SK-N-SH (cell line): ENCODE results near the gene ATP6V0A1. TPM values are rescaled to one million over a fixed set of nuclear protein-coding genes. Genes with fewer than 3 reads are reported as not detected.
"Not testable (repeated sequence)": the region's sequence is repeated elsewhere in the genome, so short reads cannot be mapped to it uniquely, and the experiment has no call there.

ENCODE experiments used
- CTCF ChIA-PET: fragments of 300-600, 350-600 bp; formaldehyde crosslinking; extraction: SDS; loops from one replicate; lab custom pipeline; 2021; lab: Yijun Ruan, JAX
- POLR2A ChIA-PET: fragments of 350-600 bp; sonication (Branson Sonifier 250); formaldehyde crosslinking; extraction: SDS; loops from one replicate; lab custom pipeline; 2020; ENCODE audit warnings: antibody characterized with exemption, inconsistent platforms; lab: Yijun Ruan, JAX
- DNase-seq: peaks from one replicate; pipeline ENCODE4 v3.0.0; 2012
- H2AFZ ChIP-seq: fragments of 200-600 bp; sonication (generic); 2 replicates; pipeline ENCODE4 v1.8.1; 2016; ENCODE audit warnings: antibody characterized with exemption, mild to moderate bottlenecking, low read depth
- H3F3A ChIP-seq: fragments of 200-600 bp; sonication (generic); replicated peaks from 2 replicates; pipeline ENCODE3; 2016; ENCODE audit warnings: antibody characterized with exemption, mild to moderate bottlenecking; ENCODE audit not compliant: insufficient read depth
- H3K27ac ChIP-seq, 2 experiments: fragments of 200-500 bp in 1 of 2; fragments of 200-600 bp in 1 of 2; sonication (Bioruptor generic) in 1 of 2; sonication (generic), shearing (Covaris generic) in 1 of 2; 2 replicates each; pipeline versions ENCODE4 v1.5.1 to v1.6.1; 2014 to 2016; ENCODE audit warnings: low read depth in 2 of 2, inconsistent platforms in 1 of 2, low read length in 1 of 2, mild to moderate bottlenecking in 1 of 2, mixed read lengths in 1 of 2
- H3K27me3 ChIP-seq: fragments of 200-600 bp; sonication (generic), shearing (Covaris generic); 2 replicates; pipeline ENCODE4 v1.6.1; 2016; ENCODE audit warnings: mixed run types; ENCODE audit not compliant: insufficient read depth
- H3K36me3 ChIP-seq, 2 experiments: fragments of 200-500 bp in 1 of 2; fragments of 200-600 bp in 1 of 2; sonication (Bioruptor generic) in 1 of 2; sonication (generic) in 1 of 2; replicated peaks in 1 of 2; 2 replicates each; pipeline versions ENCODE3 to v1.5.1; 2014 to 2016; ENCODE audit warnings: low read length in 1 of 2, mild to moderate bottlenecking in 1 of 2; ENCODE audit not compliant: insufficient read depth in 2 of 2, control insufficient read depth in 1 of 2
- H3K4me1 ChIP-seq, 2 experiments: fragments of 200-500 bp in 1 of 2; fragments of 200-600 bp in 1 of 2; sonication (Bioruptor generic) in 1 of 2; sonication (generic), shearing (Covaris generic) in 1 of 2; 2 replicates each; pipeline versions ENCODE4 v1.5.1 to v1.6.1; 2014 to 2016; ENCODE audit warnings: low read depth in 1 of 2, low read length in 1 of 2, mixed run types in 1 of 2; ENCODE audit not compliant: insufficient read depth in 2 of 2, control insufficient read depth in 1 of 2
- H3K4me2 ChIP-seq: fragments of 200-600 bp; sonication (generic), shearing (Covaris generic); 2 replicates; pipeline ENCODE4 v1.6.1; 2017; ENCODE audit warnings: mixed run types
- H3K4me3 ChIP-seq, 2 experiments: fragments of 200-500 bp in 1 of 2; fragments of 200-600 bp in 1 of 2; sonication (Bioruptor generic) in 1 of 2; sonication (generic), shearing (Covaris generic) in 1 of 2; 2 replicates each; pipeline versions ENCODE4 v1.5.1 to v1.8.1; 2014 to 2016; ENCODE audit warnings: low read depth in 2 of 2, inconsistent platforms in 1 of 2, low read length in 1 of 2, mild to moderate bottlenecking in 1 of 2, mixed read lengths in 1 of 2, moderate library complexity in 1 of 2
- H3K79me2 ChIP-seq: fragments of 200-600 bp; sonication (generic); 2 replicates; pipeline ENCODE4 v1.8.1; 2017; ENCODE audit warnings: mild to moderate bottlenecking; ENCODE audit not compliant: insufficient read depth
- H3K9ac ChIP-seq: fragments of 200-600 bp; sonication (generic); 2 replicates; pipeline ENCODE4 v1.6.1; 2017; ENCODE audit warnings: mixed run types
- H3K9me2 ChIP-seq: fragments of 200-600 bp; sonication (generic); 2 replicates; pipeline ENCODE4 v1.6.1; 2017; ENCODE audit warnings: mixed run types
- H3K9me3 ChIP-seq: fragments of 200-600 bp; sonication (generic); 2 replicates; pipeline ENCODE4 v1.6.1; 2017; ENCODE audit warnings: mixed run types, mild to moderate bottlenecking, moderate library complexity
- H4K20me1 ChIP-seq: fragments of 200-600 bp; sonication (generic); 2 replicates; pipeline ENCODE4 v1.6.1; 2017; ENCODE audit warnings: mild to moderate bottlenecking, mixed run types; ENCODE audit not compliant: insufficient read depth
- CHD2 ChIP-seq: fragments of 150-350 bp; IDR thresholded peaks from 2 replicates; pipeline ENCODE4 v1.6.1; 2018; ENCODE audit warnings: low read length; ENCODE audit not compliant: partially characterized antibody
- FOXM1 ChIP-seq: IDR thresholded peaks from 2 replicates; pipeline ENCODE4 v1.4.0; 2012; ENCODE audit warnings: low read depth, mild to moderate bottlenecking
- GABPA ChIP-seq: IDR thresholded peaks from 2 replicates; pipeline ENCODE4 v1.4.0; 2012; ENCODE audit warnings: low read depth, mild to moderate bottlenecking
- JUND ChIP-seq: IDR thresholded peaks from 2 replicates; pipeline ENCODE4 v1.4.0; 2012
- MEF2A ChIP-seq: IDR thresholded peaks from 2 replicates; pipeline ENCODE4 v1.4.0; 2012; ENCODE audit warnings: low read depth, borderline replicate concordance
- MXI1 ChIP-seq: IDR thresholded peaks from 2 replicates; pipeline ENCODE4 v1.6.1; 2012; ENCODE audit warnings: mild to moderate bottlenecking, low read depth, low read length, improper control_type of control experiment
- POLR2AphosphoS5 ChIP-seq: IDR thresholded peaks from 2 replicates; pipeline ENCODE4 v1.6.1; 2012; ENCODE audit warnings: low read depth, low read length
- REST ChIP-seq: IDR thresholded peaks from 2 replicates; pipeline ENCODE4 v1.6.1; 2012; ENCODE audit warnings: mild to moderate bottlenecking, low read depth, low read length, moderate library complexity
- TAF1 ChIP-seq: IDR thresholded peaks from 2 replicates; pipeline ENCODE4 v1.6.1; 2012; ENCODE audit warnings: low read depth, mild to moderate bottlenecking, low read length, moderate library complexity, borderline replicate concordance
- TEAD4 ChIP-seq: IDR thresholded peaks from 2 replicates; pipeline ENCODE4 v1.4.0; 2012; ENCODE audit warnings: mild to moderate bottlenecking, borderline replicate concordance; ENCODE audit not compliant: insufficient read depth
- USF1 ChIP-seq: IDR thresholded peaks from 2 replicates; pipeline ENCODE4 v1.4.0; 2012; ENCODE audit warnings: low read depth, borderline replicate concordance
- WGBS: methylation state at CpG from one replicate; pipeline ENCODE4 v1.1.6; 2017; ENCODE audit warnings: low lambda C conversion rate; 5-methylcytosine and 5-hydroxymethylcytosine counted together
- polyA plus RNA-seq, 3 experiments: library from polyadenylated mRNA; depleted of rRNA; stranded (reverse); fragments of >200 nt; gene quantifications; 2 replicates each; pipeline ENCODE4 v1.2.3, GENCODE V29; 2012

The ATP6V0A1 gene
- polyA plus RNA-seq, 1 of the 3 experiments (the other 2 are of a cell fraction): 31.7 TPM

- CTCF ChIA-PET: interaction anchor here (1.4 kb wide), 1 partner anchor 33 kb away, joined by 4 read pairs; the partner anchor contains the start of gene PSMC3IP
- peaks cover 0 to 20% of the 10 kb centered on the region in 2 experiments for H3K36me3 ChIP-seq
- no peaks in the 10 kb centered on the region for H3K9me2 ChIP-seq
- H3K27ac ChIP-seq: no peak overlapping the region
- DNase-seq: no peak
- no peaks in the 10 kb centered on the region for H3K4me1 ChIP-seq
- no peaks in the 10 kb centered on the region for H3K27me3 ChIP-seq
- no peak overlapping the region for H3K9ac ChIP-seq
- H3K79me2 ChIP-seq: peaks cover 6% of the 10 kb centered on the region; the same call in 1 of the 2 replicates
- no peak overlapping the region for H3K4me2 ChIP-seq
- no peak for TF ChIP-seq GABPA
- TF ChIP-seq USF1: no peak
- TF ChIP-seq MXI1: no peak
- TF ChIP-seq CHD2: no peak
- TF ChIP-seq JUND: no peak
- no peak for TF ChIP-seq TEAD4
- no peak for TF ChIP-seq TAF1
- no peak for TF ChIP-seq REST
- TF ChIP-seq MEF2A: no peak
- TF ChIP-seq FOXM1: no peak
- no peaks in the 10 kb centered on the region for H3K9me3 ChIP-seq
- no peaks in the 10 kb centered on the region for H4K20me1 ChIP-seq
- POLR2A ChIA-PET: no interaction called here
- H2AFZ ChIP-seq: no peak overlapping the region
- peaks cover 7% of the 10 kb centered on the region for H3F3A ChIP-seq
- WGBS: 79% methylated on average over 8 of the region's 8 CpGs
- no peak overlapping the region for H3K4me3 ChIP-seq
These were observed 86.2 kb downstream of the ATP6V0A1 start for GRCh38 chr17:42544874-42545283.

- H3K4me1 ChIP-seq, H3K9ac ChIP-seq, H3K27ac ChIP-seq, H2AFZ ChIP-seq, H3F3A ChIP-seq, POLR2A ChIA-PET, H3K9me3 ChIP-seq, H3K4me3 ChIP-seq, DNase-seq, H3K27me3 ChIP-seq, H3K4me2 ChIP-seq, H3K79me2 ChIP-seq, H3K9me2 ChIP-seq, H4K20me1 ChIP-seq: not testable (repeated sequence)
- 93% methylated on average over 8 of the region's 9 CpGs for WGBS
- CTCF ChIA-PET: interaction anchor here (0.9 to 1.4 kb wide), 2 partner anchors 9 to 32 kb away, joined by 3 to 4 read pairs; partner anchors contain the start of gene PSMC3IP
- peaks cover under 1 to 20% of the 10 kb centered on the region in 2 experiments for H3K36me3 ChIP-seq
- TF ChIP-seq POLR2AphosphoS5: 0 out of 2 replicates have a peak, but pooled peaks have one; percentile 18
These were observed 87.3 kb downstream of the ATP6V0A1 start for GRCh38 chr17:42545755-42546505.
